ENCODE data around the gene PPP2R5E.
"Not testable (repeated sequence)": the region's sequence is repeated elsewhere in the genome, so short reads cannot be mapped to it uniquely, and the experiment has no call there.

Gene PPP2R5E

DNA sequence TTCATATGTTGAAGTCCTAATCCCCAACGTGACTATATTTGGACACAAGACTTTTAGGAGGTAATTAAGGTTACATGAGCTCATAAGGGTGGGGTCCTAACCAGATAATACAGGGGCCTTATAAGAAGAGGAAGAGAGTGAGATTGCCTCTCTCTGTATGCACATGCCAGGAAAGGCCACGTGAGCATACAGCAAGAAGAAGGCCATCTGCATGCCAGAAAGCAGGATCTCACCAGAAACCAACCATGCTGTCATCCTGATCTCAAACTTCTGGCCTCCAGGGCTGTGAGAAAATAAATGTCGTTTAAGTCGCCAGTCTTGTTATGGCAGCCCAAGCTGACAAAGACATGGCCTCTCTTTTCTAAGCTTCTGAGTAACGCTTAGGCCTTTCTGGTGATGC lies 155.5 kb downstream of the PPP2R5E start:
- H3K36me3 ChIP-seq (ENCODE audit: insufficient read depth, low read length): peaks cover 43% of the 10 kb centered on the region
- H3K9ac ChIP-seq (ENCODE audit: insufficient read length): no peak overlapping the region
- no peak overlapping the region for H3K27ac ChIP-seq

DNA sequence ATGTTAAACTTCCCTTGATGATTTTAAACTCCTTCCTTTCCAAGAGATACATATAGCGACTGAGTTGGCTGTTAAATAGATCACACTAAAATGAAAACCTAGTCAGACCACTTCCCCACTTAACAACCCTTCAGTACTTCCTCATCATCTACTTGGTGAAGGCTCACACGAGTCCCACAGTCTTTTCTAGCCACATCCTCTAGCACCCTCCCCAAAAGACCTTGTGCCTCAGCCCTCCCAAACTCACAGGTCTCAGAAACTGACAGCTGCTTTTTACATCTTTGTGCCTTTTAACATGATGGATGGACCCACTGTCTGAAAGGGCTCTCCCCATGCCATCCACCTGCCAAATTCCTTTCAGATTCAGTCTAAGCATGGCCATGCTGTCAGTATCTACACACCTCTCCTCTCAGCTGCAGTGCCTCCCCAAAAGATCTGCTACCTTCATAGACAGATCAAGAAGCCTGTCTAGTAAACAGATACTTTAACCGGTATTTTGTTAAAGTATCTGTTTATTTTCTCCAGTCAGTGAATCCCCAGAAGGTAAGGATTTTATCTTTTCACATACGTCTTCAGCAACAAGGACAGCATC lies 159.3 kb downstream of the PPP2R5E start:
- TF ChIP-seq FOXP2 (optimal IDR thresholded peaks at IDR 0.05; ENCODE audit: control extremely low read depth, extremely low read length, insufficient read depth): no peak
- no peak for TF ChIP-seq POLR2AphosphoS5 (IDR thresholded peaks at IDR 0.05; ENCODE audit: borderline replicate concordance, low read depth, low read length)
- no peak for TF ChIP-seq EZH2 (IDR thresholded peaks at IDR 0.05)
- no peak overlapping the region for H3K9ac ChIP-seq (ENCODE audit: insufficient read length)
- no peaks in the 10 kb centered on the region for H3K9me3 ChIP-seq (ENCODE audit: low read depth, low read length)
- no peak overlapping the region for H3K27ac ChIP-seq
- H3K4me3 ChIP-seq: no peak overlapping the region
- no peak for DNase-seq (ENCODE audit: low read depth, low spot score)
- peaks cover 48% of the 10 kb centered on the region for H3K36me3 ChIP-seq (ENCODE audit: insufficient read depth, low read length)

More for the DNA sequence above, 155.5 kb downstream of the PPP2R5E start:
- Histone ChIP-seq H3K9me3 (ENCODE audit: low read depth, low read length) (no peaks in the 10 kb centered on the region), H3K4me3 (no peak overlapping the region)
- DNase-seq (ENCODE audit: low read depth, low spot score): no peak
- TF ChIP-seq FOXP2 (optimal IDR thresholded peaks at IDR 0.05; ENCODE audit: control extremely low read depth, extremely low read length, insufficient read depth) (no peak), POLR2AphosphoS5 (IDR thresholded peaks at IDR 0.05; ENCODE audit: borderline replicate concordance, low read depth, low read length) (no peak), EZH2 (IDR thresholded peaks at IDR 0.05) (no peak)

DNA sequence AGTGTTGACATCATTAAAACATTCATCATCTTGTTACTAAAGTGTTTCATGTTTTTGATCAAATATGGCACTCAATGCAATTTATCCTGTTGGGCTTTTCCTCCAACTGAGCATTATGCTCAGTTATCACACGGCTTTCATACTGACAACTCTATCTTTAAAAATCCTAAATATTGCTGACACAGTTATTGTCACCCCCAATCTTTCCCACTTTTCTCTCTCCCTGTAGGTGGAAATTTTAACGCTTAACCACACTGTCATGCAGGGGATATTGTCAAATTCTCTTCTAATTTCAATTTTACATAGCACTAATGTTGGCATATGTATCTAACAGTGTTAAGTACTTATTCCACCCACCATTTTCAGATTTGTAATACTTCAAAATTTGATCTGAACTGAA lies 164.7 kb downstream of the PPP2R5E start:
- no peaks in the 10 kb centered on the region for H3K9me3 ChIP-seq (ENCODE audit: low read depth, low read length)
- TF ChIP-seq POLR2AphosphoS5 (IDR thresholded peaks at IDR 0.05; ENCODE audit: borderline replicate concordance, low read depth, low read length) (no peak), FOXP2 (optimal IDR thresholded peaks at IDR 0.05; ENCODE audit: control extremely low read depth, extremely low read length, insufficient read depth) (no peak), EZH2 (IDR thresholded peaks at IDR 0.05) (no peak)
- H3K27ac ChIP-seq: no peak overlapping the region
- no peak overlapping the region for H3K9ac ChIP-seq (ENCODE audit: insufficient read length)
- no peak overlapping the region for H3K4me3 ChIP-seq
- H3K36me3 ChIP-seq (ENCODE audit: insufficient read depth, low read length): peaks cover 32% of the 10 kb centered on the region
- no peak for DNase-seq (ENCODE audit: low read depth, low spot score)

DNA sequence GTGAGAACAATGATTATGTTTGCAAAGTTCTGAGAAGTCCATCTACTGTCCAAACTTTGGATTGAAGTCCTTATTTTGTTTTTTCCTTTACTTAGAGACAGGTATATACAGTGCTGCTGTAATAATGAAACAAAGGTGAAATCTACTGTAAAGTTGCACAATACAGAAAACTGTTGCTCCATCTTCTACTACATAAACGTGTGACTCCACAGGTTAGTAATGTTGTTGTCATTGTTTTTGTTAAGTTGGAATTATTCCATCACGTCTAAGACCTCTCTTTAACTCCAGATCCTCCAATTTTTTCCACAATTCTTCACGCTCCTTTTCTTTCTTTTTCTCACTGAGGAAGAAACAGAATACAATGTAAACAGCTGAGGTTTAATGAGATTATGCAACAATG lies 167.4 kb downstream of the PPP2R5E start:
- Histone ChIP-seq H3K4me3 (no peak overlapping the region), H3K36me3 (ENCODE audit: insufficient read depth, low read length) (peaks cover 14% of the 10 kb centered on the region), H3K27ac (no peak overlapping the region), H3K9me3 (ENCODE audit: low read depth, low read length) (no peaks in the 10 kb centered on the region), H3K9ac (ENCODE audit: insufficient read length) (no peak overlapping the region)
- no peak for DNase-seq (ENCODE audit: low read depth, low spot score)
- TF ChIP-seq POLR2AphosphoS5 (IDR thresholded peaks at IDR 0.05; ENCODE audit: borderline replicate concordance, low read depth, low read length): no peak
- TF ChIP-seq FOXP2 (optimal IDR thresholded peaks at IDR 0.05; ENCODE audit: control extremely low read depth, extremely low read length, insufficient read depth): no peak
- TF ChIP-seq EZH2 (IDR thresholded peaks at IDR 0.05): no peak

DNA sequence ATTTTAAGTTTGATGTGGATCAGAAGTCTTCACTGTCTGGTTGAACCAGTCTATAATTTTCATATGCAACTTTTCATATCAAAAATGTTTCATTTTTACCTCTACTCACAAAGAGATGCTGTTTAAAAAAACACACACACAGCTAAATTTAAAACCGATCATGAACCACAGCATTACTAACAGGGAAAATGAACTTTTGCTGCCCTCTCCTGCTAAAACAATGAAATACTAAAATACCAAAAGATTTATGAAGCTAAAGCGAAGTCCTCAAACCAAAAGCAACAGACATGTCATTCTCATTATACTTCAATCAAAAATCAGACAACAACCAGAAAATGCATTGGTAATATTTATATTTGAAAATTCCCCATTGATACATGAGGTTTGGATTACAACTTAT lies 171.6 kb downstream of the PPP2R5E start:
- peaks cover 12% of the 10 kb centered on the region for H3K36me3 ChIP-seq (ENCODE audit: insufficient read depth, low read length)
- H3K9me3 ChIP-seq (ENCODE audit: low read depth, low read length); H3K9ac ChIP-seq (ENCODE audit: insufficient read length); H3K27ac ChIP-seq; DNase-seq (ENCODE audit: low read depth, low spot score); H3K4me3 ChIP-seq: not testable (repeated sequence)

DNA sequence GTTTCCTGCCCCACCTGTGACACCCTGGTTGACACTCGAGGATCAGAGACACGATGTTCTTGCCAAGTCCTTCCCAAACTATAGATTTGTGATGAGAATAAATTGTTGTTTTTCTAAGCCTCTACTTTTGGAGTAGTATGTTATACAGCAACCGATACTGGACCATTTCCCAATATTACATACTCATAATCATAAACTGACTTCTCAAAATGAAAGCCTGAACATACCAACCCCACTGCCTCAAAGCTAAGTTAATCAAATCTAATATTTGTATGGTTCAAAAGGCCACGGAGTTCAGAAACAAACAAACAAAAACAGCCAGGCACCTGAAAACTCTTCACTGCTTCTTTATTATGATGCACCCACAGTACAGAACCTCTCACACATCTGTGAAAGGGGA lies 172.1 kb downstream of the PPP2R5E start:
- TF ChIP-seq POLR2AphosphoS5 (IDR thresholded peaks at IDR 0.05; ENCODE audit: borderline replicate concordance, low read depth, low read length): no peak
- no peak for TF ChIP-seq FOXP2 (optimal IDR thresholded peaks at IDR 0.05; ENCODE audit: control extremely low read depth, extremely low read length, insufficient read depth)
- no peak for TF ChIP-seq EZH2 (IDR thresholded peaks at IDR 0.05)
- DNase-seq (ENCODE audit: low read depth, low spot score): no peak
- Histone ChIP-seq H3K36me3 (ENCODE audit: insufficient read depth, low read length) (peaks cover 12% of the 10 kb centered on the region), H3K4me3 (no peak overlapping the region), H3K9ac (ENCODE audit: insufficient read length) (no peak overlapping the region), H3K9me3 (ENCODE audit: low read depth, low read length) (no peaks in the 10 kb centered on the region), H3K27ac (no peak overlapping the region)

DNA sequence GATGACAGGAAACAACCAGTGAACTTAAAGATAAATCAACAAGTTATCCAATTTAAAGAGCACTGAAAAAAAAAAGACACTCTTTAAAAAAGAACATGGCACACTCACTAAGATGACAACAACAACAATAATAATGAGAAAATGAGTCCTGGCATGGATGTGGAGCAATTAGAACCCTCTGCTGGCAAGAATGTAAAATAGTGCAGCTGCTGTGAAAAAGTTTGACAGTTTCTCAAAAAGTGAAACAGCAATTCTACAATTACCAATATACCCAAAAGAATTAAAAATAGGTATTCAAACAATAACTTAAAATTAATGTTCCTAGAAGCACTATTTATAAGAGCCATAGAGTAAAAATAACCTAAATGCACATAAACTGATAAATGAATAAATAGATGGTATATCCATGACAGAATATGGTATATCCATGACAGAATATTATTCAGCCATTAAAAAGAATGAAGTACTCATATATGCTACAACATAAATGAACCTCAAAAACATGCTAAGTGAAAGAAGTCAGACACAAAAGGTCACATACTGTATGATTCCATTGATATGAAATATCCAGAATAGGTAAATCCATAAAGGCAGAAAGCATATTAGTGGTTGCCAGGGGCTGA lies 175.3 kb downstream of the PPP2R5E start:
- Histone ChIP-seq H3K9ac (ENCODE audit: insufficient read length) (no peak overlapping the region), H3K4me3 (no peak overlapping the region), H3K9me3 (ENCODE audit: low read depth, low read length) (no peaks in the 10 kb centered on the region), H3K27ac (no peak overlapping the region), H3K36me3 (ENCODE audit: insufficient read depth, low read length) (no peaks in the 10 kb centered on the region; the same call in 1 of the 2 replicates)
- DNase-seq (ENCODE audit: low read depth, low spot score): no peak
- TF ChIP-seq FOXP2 (optimal IDR thresholded peaks at IDR 0.05; ENCODE audit: control extremely low read depth, extremely low read length, insufficient read depth) (no peak), EZH2 (IDR thresholded peaks at IDR 0.05) (no peak), POLR2AphosphoS5 (IDR thresholded peaks at IDR 0.05; ENCODE audit: borderline replicate concordance, low read depth, low read length) (no peak)

DNA sequence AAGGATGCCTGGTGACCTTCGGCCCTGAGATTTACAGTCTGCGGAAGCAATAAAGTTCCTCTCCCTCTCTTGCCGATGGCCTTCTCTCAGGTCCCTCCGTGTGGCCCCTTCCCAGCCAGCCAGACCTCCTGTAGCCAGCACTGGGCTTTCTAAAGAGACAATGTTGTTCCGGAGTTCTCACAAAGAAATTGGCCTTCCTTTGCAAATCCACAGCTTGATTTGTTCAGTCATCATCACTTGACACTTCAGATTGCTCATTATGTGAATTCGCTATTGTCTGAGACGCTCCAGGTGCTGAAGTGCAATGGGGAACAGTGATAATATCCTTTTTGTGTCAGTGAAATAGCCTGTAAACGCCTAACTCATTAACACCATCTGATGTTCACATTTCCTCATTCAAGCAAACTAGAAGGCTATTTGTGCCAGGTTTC lies 180.8 kb downstream of the PPP2R5E start:
- Histone ChIP-seq H3K9ac (ENCODE audit: insufficient read length) (no peak overlapping the region), H3K9me3 (ENCODE audit: low read depth, low read length) (no peaks in the 10 kb centered on the region), H3K36me3 (ENCODE audit: insufficient read depth, low read length) (no peaks in the 10 kb centered on the region; the same call in 1 of the 2 replicates), H3K4me3 (no peak overlapping the region), H3K27ac (no peak overlapping the region)
- DNase-seq (ENCODE audit: low read depth, low spot score): no peak
- TF ChIP-seq EZH2 (IDR thresholded peaks at IDR 0.05): no peak
- TF ChIP-seq POLR2AphosphoS5 (IDR thresholded peaks at IDR 0.05; ENCODE audit: borderline replicate concordance, low read depth, low read length): no peak

DNA sequence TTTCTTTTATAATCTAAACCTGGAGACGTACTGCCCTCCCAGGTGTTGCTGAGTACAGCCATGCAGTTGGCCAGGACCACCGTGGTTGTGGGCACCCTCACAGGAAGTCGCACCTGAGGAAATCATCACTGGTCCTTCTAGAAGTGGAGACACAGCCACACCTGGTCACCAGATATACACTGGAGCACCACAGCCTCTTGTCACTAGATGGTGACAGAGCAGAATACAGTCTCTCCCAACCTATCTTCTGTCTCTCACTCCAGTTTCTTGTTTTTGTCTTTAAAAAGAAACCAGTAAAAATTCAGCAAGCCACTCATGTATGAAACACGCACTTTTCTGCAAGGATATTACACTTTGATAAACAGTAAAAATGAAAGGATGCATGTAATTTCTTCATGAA lies 181.4 kb downstream of the PPP2R5E start:
- Histone ChIP-seq H3K9ac (ENCODE audit: insufficient read length) (no peak overlapping the region), H3K27ac (no peak overlapping the region), H3K36me3 (ENCODE audit: insufficient read depth, low read length) (no peaks in the 10 kb centered on the region; the same call in 1 of the 2 replicates), H3K4me3 (no peak overlapping the region), H3K9me3 (ENCODE audit: low read depth, low read length) (no peaks in the 10 kb centered on the region)
- DNase-seq (ENCODE audit: low read depth, low spot score): no peak
- TF ChIP-seq POLR2AphosphoS5 (IDR thresholded peaks at IDR 0.05; ENCODE audit: borderline replicate concordance, low read depth, low read length) (no peak), EZH2 (IDR thresholded peaks at IDR 0.05) (no peak), FOXP2 (optimal IDR thresholded peaks at IDR 0.05; ENCODE audit: control extremely low read depth, extremely low read length, insufficient read depth) (no peak)
